Right forelimb (tissue), 1 donor: ENCODE results near the gene GLI3.

Experiments used
- DNase-seq: peaks from one replicate; pipeline ENCODE4 v3.0.0-alpha.2; 2018

The GLI3 gene

GRCh38 chr7:41955893-41956675, 280.9 kb downstream of the GLI3 start:
- DNase-seq, result peak; percentile 96

GRCh38 chr7:41955451-41955850, 281.6 kb downstream of the GLI3 start:
- no peak for DNase-seq

DNA sequence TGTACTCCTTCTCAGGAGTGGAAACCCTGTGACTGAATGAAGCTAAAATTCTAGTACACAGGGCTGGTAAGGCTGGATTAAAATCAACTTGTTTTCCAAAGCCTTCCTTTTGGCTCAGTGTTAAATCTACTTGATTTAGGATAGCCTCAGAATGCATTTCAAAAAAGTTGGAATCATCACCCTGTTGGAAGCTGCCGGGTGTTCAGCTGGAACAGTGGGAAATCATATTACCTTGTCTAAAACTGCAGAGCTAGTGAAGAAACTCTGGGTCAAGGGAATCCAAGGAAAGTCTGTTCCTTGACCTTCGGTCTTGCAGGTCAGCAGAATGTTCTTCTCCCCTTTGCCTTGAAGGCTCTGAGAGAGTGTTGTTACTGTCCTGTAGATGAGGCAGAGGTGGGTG, 282.0 kb downstream of the GLI3 start:
- no peak for DNase-seq

DNA sequence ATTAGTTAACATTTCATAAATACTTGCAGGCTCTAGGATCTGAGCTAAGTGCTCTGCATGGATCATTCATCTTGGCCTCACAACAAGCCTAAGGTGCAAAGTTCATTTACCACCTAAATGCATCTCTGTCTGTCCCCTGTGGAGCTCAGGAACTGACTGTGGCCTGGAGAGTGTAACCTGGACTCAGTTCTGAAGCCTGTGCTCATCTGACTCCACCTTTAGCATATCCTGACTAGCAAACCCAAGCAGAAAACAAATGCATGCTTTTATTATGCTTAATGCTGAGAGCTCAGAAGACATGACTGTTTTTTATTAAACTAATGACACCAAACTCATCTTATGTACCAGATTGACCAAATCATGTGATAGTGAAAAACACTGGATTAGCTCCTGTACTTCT, 288.5 kb downstream of the GLI3 start:
- no peak for DNase-seq

DNA sequence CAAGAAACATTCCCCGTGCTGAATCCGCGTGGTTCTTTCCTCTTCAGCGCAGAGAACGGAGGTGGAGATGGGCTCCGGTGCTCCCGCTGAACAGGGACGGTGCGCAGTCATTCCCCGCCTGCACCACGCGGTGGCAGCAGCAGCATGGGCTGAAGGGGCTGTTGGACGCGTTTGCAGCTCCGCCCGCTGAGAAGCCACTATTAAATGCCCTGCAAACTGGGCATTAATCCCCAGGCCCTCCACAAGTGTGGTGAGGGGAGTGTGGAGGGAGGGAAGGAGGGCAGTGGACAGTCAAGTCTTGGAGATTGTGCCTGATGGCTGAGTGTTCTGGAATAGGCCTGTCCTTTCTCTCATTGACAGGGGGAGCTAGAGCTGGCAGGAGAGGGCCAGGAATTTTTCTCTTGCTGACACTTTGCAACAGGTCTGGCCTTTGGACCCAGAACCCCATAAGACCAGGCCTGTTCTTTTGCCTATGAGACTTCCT, 293.9 kb downstream of the GLI3 start:
- peak; percentile 92 for DNase-seq

DNA sequence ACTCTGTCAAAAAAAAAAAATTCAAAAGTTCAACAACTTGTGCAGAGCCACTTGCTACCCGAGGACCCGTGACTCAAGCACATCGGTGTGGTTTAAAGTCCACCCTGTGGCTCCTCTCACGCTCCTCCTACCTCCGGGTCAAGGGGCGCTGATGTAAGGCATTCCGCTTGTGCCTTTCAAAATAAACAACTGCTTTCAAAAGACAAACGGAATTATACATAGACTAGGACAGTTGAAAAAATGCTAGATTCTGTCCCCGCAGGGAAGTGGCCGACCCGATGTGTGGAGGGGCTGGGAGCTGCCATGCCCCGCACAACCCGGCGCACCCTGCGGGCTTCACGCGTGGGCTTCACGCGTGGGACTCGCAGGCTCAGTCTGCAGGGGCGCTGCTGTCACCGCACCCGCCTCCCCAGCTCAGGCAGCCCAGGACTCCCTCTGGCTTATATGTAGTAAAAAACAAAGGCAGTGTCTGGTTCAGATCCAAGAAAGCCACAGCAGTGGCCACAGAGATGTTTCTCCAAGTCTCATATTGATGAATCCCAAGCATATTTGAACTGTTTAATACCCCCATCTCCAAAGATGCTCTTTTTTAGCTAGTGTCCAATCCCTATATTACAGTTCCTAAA, 294.4 kb downstream of the GLI3 start:
- no peak for DNase-seq

GRCh38 chr7:41940760-41941343, 296.2 kb downstream of the GLI3 start:
- peak; percentile 82 for DNase-seq

- no peak for DNase-seq
Observed at GRCh38 chr7:41938371-41938770, 298.6 kb downstream of the GLI3 start.

- DNase-seq, result no peak
Observed at GRCh38 chr7:41933427-41933826, 303.6 kb downstream of the GLI3 start.

DNA sequence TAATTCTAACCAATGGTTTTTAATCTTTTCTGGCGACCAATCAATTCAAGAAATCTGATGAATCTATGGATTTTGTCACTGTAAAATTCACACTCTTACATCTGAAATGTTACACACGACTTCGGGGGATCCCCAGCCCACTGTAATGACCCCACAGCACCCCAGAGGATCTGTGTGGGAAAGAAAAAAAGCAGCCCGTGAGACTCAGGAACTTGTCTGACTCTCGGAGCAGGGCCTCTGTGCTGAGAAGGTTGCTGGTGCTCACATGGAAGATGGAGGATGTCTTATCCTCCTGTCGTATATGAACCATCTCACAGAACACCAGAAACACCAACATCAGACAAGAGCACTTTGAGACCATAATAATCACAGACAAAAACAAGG, 305.8 kb downstream of the GLI3 start:
- no peak for DNase-seq

GRCh38 chr7:41930538-41931262, 306.3 kb downstream of the GLI3 start:
- no peak for DNase-seq

DNA sequence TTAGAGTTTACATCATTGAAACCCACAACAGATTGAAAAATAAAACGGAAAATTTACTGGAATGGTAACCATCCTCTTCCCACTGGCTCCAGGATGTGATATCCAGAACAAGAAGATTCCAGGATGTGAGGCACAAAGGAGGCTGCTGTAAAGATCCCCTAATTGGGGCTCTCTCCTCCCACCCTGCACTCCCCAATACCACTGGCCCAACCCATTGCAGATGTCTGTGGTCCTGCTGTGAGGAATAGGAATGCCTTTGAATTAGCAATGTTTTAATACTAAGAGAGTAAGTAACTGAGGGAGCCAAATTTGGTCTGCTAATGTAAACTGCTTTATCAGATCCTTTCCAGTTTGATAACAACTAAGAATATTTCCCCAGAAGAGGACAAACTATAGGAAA, 308.2 kb downstream of the GLI3 start:
- no peak for DNase-seq

DNA sequence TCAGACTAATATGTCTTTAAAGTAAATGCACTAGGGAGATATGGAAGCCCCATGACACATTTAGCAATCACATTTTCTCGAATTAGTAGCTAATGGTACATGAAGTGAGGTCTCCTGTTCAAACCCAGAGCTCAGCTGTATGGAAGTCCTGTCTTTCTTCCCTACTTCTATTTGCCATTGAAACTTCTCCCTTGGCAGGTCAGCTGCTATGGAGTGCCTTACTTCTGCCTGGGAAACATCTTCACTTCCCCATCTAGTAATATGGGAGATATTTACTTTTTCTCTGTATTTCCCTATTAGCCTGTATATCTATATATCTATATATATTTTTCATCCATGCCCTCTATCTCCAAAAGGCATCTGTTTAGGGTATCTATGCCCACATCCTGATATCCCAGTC, 308.8 kb downstream of the GLI3 start:
- no peak for DNase-seq

DNA sequence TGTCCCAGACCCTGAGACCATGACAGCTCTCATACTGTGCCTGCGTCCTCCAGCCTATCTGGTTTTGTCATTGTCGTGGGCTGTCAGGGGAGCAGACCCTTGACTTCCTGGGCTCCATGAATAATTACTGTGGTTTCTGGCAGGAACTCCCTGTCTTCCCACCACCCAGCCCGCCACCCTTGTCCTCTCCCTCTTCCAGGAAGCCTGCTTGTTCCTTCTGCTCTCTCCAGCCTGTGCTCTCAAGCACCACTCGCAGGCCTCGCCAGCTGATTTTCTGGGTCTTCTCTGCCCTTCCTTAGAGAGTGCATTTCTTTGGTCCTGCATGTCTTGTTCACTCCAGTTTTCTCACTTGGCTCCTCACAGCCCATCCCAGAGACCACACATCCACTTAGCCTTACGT, 309.6 kb downstream of the GLI3 start:
- no peak for DNase-seq

GRCh38 chr7:41925946-41926345, 311.1 kb downstream of the GLI3 start:
- no peak for DNase-seq

DNA sequence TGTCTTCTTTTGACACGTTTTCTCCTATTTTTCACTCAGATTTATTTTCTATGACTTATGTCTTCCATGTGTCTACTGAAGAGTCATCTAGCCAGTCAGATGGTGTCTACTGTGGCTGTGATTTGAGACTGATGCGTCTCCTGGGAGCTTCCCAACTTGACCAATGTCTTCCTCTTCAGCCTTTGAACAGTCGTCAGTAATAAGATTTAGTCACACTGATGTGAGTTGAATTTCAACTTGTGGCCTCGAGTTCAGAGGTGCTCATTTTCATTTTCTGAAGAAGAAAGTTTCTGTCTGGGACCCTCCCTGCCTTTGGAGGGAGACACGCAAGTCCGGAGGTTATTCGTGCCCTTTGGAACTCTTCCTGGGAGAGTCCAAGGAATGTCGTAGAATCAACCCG, 312.2 kb downstream of the GLI3 start:
- DNase-seq, result no peak

DNA sequence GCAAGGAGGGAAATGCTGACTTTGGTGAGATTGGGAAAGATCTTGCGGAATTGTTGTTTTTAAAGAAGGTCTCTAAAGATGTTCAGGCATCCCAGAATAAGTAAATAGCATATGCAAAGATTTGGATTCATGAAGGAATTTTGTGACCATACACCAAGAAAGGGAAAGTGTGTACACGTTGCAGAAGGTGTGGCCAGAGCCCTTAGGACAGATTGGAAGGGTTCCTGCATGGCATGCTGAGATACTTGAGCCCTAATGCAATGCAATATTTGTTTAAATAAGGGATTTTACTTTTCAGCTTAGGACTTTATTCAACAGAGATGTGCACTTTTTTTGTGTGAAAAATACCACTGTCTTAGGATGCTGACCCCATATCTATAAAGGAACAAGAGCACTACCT, 314.6 kb downstream of the GLI3 start:
- no peak for DNase-seq

- DNase-seq, result no peak
Observed at GRCh38 chr7:41921453-41921981, 315.5 kb downstream of the GLI3 start.

GRCh38 chr7:41918597-41918996, 318.4 kb downstream of the GLI3 start:
- DNase-seq, result no peak

- no peak for DNase-seq
Observed at GRCh38 chr7:41916450-41916927, 320.5 kb downstream of the GLI3 start.

DNA sequence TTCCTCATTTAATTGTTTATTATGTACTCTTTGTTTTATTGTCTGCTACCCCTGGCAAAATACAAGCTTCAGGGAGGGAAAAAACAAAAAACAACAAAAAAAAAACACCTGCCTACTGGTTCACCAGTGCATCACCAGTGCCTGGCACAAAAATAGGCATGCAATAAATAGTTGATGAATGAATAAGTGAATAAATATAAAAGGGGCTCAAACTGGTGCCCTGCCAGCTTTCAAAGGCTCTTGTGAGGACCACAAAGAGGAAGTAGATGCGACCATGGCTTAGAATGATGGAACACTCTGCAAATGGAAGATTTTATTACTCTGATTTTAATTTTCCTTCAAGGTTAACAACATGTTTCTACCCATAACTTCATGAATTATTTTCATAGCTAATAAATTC, 321.1 kb downstream of the GLI3 start:
- DNase-seq, result no peak

DNA sequence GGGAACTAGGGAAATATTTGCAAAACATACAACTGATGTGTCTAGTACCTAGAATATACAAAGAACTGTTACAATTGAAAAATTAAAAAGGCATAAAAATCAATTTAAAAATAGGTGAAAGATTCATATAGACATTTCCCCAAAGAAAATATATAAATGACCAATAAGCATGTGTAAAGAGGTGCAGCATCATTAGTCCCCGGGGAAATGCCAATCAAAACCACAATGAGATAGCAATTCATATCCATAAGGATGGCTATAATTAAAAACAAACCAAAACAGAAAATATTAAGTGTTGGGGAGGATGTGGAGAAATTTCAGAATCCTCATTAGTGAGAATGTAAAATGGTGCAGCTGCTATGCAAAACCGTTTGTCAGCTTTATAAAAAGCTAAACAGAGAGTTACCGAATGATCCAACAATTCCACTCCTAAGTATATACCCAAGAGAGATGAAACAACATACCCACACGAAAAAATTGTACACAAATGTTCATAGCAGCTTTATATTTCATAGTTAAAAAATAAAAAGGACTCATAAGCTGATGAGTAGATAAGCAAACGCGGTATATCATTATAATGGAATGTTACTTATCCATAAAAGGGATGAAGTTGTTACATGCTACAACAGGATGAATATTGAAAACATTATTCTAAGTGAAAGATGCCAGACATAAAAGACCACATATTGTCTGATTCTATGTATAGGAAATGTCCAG, 324.0 kb downstream of the GLI3 start:
- no peak for DNase-seq
